Measurements from ENCODE around the gene TEF. TPM values are rescaled to one million over a fixed set of nuclear protein-coding genes. Genes with fewer than 3 reads are reported as not detected.
"Not testable (repeated sequence)": the region's sequence is repeated elsewhere in the genome, so short reads cannot be mapped to it uniquely, and the experiment has no call there.

TEF gene
- total and polyA plus RNA-seq, 2 donors from 2014 or later: 19.4 to 34.9 TPM

DNA sequence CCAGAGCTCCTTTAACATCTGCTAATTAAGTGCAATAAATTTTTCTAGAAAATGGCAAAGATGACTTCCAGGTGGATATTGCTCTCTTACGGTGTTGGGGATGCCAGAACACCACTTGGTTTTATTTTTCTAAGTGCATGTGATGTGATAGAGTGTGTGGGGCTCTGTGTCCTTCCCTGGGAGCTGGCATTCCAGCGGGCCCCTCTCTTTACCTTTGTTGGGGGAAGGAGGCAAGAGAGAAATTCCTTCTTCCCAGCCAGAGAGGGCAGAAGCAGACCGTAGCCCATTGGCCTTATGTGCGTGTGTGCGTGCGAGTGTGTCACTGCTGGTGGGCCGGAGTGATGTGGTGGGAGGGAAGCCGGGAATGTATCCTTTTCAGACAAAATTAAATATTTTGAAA lies 17.2 kb downstream of the TEF start:
- DNase-seq (peak in 1 of 5 donors; percentile 13), FAIRE-seq (no peak)
- intact Hi-C loops (cut with DNase I): no loop called here
- Histone ChIP-seq H3K36me3 (ENCODE audit: control insufficient read depth in 2 of 3, insufficient read depth in 3 of 3, low read length in 3 of 3) (peaks cover 4 to 44% (median 36%) of the 10 kb centered on the region in 3 donors), H3K27ac (ENCODE audit: low read depth in 2 of 2, low read length in 2 of 2) (no peak overlapping the region), H3K9me3 (ENCODE audit: control insufficient read depth in 2 of 3, insufficient read depth in 1 of 3, low read length in 3 of 3) (no peaks in the 10 kb centered on the region), H3K9ac (ENCODE audit: low read length in 3 of 3) (no peak overlapping the region), H3K27me3 (ENCODE audit: control insufficient read depth, insufficient read depth, low read length) (no peaks in the 10 kb centered on the region), H3K4me1 (ENCODE audit: control insufficient read depth in 2 of 3, insufficient read depth in 2 of 3, low read depth in 1 of 3, low read length in 3 of 3) (peaks cover 0 to 14% (median 7%) of the 10 kb centered on the region in 3 donors), H3K4me3 (ENCODE audit: low read length in 3 of 3) (no peak overlapping the region)
- TF ChIP-seq, protein P1, sequence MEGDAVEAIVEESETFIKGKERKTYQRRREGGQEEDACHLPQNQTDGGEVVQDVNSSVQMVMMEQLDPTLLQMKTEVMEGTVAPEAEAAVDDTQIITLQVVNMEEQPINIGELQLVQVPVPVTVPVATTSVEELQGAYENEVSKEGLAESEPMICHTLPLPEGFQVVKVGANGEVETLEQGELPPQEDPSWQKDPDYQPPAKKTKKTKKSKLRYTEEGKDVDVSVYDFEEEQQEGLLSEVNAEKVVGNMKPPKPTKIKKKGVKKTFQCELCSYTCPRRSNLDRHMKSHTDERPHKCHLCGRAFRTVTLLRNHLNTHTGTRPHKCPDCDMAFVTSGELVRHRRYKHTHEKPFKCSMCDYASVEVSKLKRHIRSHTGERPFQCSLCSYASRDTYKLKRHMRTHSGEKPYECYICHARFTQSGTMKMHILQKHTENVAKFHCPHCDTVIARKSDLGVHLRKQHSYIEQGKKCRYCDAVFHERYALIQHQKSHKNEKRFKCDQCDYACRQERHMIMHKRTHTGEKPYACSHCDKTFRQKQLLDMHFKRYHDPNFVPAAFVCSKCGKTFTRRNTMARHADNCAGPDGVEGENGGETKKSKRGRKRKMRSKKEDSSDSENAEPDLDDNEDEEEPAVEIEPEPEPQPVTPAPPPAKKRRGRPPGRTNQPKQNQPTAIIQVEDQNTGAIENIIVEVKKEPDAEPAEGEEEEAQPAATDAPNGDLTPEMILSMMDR (IDR thresholded peaks at IDR 0.05; ENCODE audit: borderline replicate concordance, extremely low read depth, insufficient read depth): no peak

DNA sequence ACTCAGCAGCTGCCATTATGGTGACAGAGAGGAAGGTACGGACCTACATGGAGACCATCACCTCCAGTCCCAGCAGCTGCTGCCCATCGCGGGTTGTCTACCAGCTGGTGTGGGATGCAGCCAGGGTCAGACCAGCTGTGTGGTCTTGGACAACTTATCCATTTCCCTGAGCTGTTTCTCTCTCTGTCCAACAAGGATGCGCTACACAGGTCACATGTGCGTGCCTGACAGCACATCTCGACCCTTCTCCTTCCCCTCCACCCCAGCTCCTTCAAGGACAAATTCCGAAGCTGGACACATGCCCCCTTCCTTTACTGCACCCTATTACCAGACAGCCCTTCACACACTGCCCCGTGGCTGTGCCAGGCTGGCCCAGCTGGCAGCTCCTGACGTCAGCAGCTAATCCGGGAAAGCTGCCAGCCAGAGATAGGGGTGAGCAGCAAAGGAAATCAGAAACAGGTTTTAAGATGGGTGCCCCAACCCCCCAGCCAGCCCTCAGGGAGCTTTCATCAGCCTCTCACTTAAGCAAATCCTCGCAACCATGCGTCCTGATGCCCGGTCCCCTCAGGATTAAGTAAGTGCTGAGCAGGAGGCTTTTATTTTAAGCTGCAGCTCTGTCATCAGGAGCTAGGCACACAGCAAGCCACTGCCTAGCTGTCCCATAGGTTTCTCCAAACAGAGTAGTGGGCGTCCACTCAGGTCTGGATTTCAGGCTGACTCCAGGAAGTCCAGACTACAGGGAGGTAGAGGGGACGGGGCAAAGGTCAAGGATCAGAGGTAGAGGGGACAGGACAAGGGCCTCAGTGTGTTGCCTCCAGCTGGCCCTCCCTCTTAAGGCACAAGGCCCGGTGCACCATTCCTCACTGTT lies 20.3 kb downstream of the TEF start:
- no peaks in the 10 kb centered on the region for H3K9me3 ChIP-seq (ENCODE audit: control insufficient read depth in 2 of 3, insufficient read depth in 1 of 3, low read length in 3 of 3)
- DNase-seq (peak in 2 of 5 donors; percentile 41 to 84), FAIRE-seq (no peak)
- no peaks in the 10 kb centered on the region for H3K27me3 ChIP-seq (ENCODE audit: control insufficient read depth, insufficient read depth, low read length)
- H3K4me3 ChIP-seq (ENCODE audit: low read length in 3 of 3): no peak overlapping the region
- H3K27ac ChIP-seq (ENCODE audit: low read depth in 2 of 2, low read length in 2 of 2): peak overlapping the region; percentile 68 to 78
- peaks cover 0 to 13% (median 11%) of the 10 kb centered on the region in 3 donors for H3K4me1 ChIP-seq (ENCODE audit: control insufficient read depth in 2 of 3, insufficient read depth in 2 of 3, low read depth in 1 of 3, low read length in 3 of 3)
- peaks cover 0 to 15% (median 10%) of the 10 kb centered on the region in 3 donors for H3K36me3 ChIP-seq (ENCODE audit: control insufficient read depth in 2 of 3, insufficient read depth in 3 of 3, low read length in 3 of 3)
- H3K9ac ChIP-seq (ENCODE audit: low read length in 3 of 3): peak overlapping the region in 1 of 3 donors; percentile 40
- intact Hi-C loops (cut with DNase I): loop anchor here (5.0 kb wide), 1 partner anchor 115 kb away; no protein-coding TSS in a partner anchor
- TF ChIP-seq, protein P1 (IDR thresholded peaks at IDR 0.05; ENCODE audit: borderline replicate concordance, extremely low read depth, insufficient read depth): no peak

DNA sequence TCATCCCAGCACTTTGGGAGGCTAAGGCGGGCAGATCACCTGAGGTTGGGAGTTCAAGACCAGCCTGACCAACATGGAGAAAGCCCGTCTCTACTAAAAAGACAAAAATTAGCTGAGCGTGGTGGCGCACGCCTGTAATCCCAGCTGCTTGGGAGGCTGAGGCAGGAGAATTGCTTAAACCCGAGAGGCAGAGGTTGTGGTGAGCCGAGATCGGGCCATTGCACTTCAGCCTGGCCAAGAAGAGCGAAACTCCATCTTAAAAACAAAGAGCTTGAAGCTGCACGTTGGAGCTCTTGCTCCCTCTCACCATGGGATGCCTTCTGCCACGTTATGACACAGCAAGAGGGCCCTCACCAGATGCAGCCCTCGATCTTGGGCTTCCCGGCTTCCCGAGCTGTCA lies 21.1 kb downstream of the TEF start:
- not testable (repeated sequence) for H3K9me3 ChIP-seq (ENCODE audit: control insufficient read depth in 2 of 3, insufficient read depth in 1 of 3, low read length in 3 of 3); H3K9ac ChIP-seq (ENCODE audit: low read length in 3 of 3); H3K27me3 ChIP-seq (ENCODE audit: control insufficient read depth, insufficient read depth, low read length); H3K4me3 ChIP-seq (ENCODE audit: low read length in 3 of 3); FAIRE-seq; H3K36me3 ChIP-seq (ENCODE audit: control insufficient read depth in 2 of 3, insufficient read depth in 3 of 3, low read length in 3 of 3); H3K27ac ChIP-seq (ENCODE audit: low read depth in 2 of 2, low read length in 2 of 2); DNase-seq
- intact Hi-C loops (cut with DNase I): loop anchor here (5.0 kb wide), 1 partner anchor 114 kb away; no protein-coding TSS in a partner anchor
- peaks cover 0 to 13% (median 11%) of the 10 kb centered on the region in 3 donors for H3K4me1 ChIP-seq (ENCODE audit: control insufficient read depth in 2 of 3, insufficient read depth in 2 of 3, low read depth in 1 of 3, low read length in 3 of 3)

Measured in kidney (tissue), 14 donors.